ENCODE results near the gene COL18A1. TPM values are rescaled to one million over a fixed set of nuclear protein-coding genes. Genes with fewer than 3 reads are reported as not detected.

The COL18A1 gene
- polyA plus RNA-seq, 1 of the 3 experiments (the other 2 are of a cell fraction): 118 TPM

DNA sequence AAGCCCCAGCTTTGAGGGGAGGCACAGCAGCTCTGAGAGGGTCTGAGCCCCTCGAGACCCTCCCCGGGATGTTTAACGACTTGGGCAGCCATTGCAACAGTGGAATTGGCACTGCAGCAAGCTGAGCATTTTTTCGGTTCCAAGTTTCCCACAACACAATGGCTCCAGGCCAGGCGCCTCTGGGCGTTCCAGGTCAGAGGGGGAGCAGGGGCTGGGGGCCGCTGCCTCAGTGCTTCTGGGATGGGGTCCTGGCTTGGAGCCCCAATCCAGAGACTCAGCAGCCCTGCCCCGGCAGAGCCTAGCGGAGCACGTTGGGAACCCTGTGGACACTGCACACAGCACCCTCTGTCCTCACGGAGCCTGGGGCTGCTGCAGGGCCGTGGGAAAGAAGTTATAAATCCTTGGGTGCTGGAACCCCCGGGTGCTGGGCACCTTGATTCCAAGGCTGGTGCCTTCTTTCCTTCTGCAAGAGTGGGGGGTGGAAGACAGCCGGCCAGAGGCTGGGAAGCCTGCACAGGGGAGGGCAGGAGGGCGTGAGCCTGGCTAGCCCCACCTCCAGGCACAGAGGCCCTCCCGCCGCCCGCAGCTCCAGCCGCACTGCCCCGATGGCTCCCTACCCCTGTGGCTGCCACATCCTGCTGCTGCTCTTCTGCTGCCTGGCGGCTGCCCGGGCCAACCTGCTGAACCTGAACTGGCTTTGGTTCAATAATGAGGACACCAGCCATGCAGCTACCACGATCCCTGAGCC is 50.1 kb downstream of the COL18A1 start:
- WGBS (ENCODE audit: low lambda C conversion rate): 50% methylated on average over 5 of the region's 23 CpGs
- H3K79me2 ChIP-seq (ENCODE audit: insufficient read depth): peaks cover 52% of the 10 kb centered on the region
- H3K9ac ChIP-seq: no peak overlapping the region
- H2AFZ ChIP-seq (ENCODE audit: low read depth): no peak overlapping the region
- TF ChIP-seq FOSL2 (IDR thresholded peaks at IDR 0.05; ENCODE audit: borderline replicate concordance, low read depth): no peak
- TF ChIP-seq TCF12 (IDR thresholded peaks at IDR 0.05): no peak
- TF ChIP-seq RCOR1 (IDR thresholded peaks at IDR 0.05; ENCODE audit: low read length): no peak
- H3K4me3 ChIP-seq (ENCODE audit: low read depth in 2 of 2, low read length in 1 of 2): no peak overlapping the region
- peak overlapping the region; percentile 33; the same call in 1 of the 2 replicates for H3K4me2 ChIP-seq
- no peak for DNase-seq
- no peak overlapping the region for H3K27ac ChIP-seq (ENCODE audit: low read depth in 2 of 2, low read length in 1 of 2)
- no peaks in the 10 kb centered on the region for H3K27me3 ChIP-seq (ENCODE audit: insufficient read depth)
- peaks cover 73% of the 10 kb centered on the region for H4K20me1 ChIP-seq (ENCODE audit: insufficient read depth)
- peaks cover 0 to 5% of the 10 kb centered on the region in 2 experiments for H3K36me3 ChIP-seq (replicated peaks in 1 of 2; ENCODE audit: control insufficient read depth in 1 of 2, insufficient read depth in 2 of 2, low read length in 1 of 2)
- H3F3A ChIP-seq (replicated peaks; ENCODE audit: insufficient read depth): peaks cover 18% of the 10 kb centered on the region
- H3K4me1 ChIP-seq (ENCODE audit: control insufficient read depth in 1 of 2, insufficient read depth in 2 of 2, low read depth in 1 of 2, low read length in 1 of 2): peaks cover 0 to 13% of the 10 kb centered on the region in 2 experiments; a peak in 1 of 4 replicates
- H3K9me3 ChIP-seq: no peaks in the 10 kb centered on the region
- H3K9me2 ChIP-seq: no peaks in the 10 kb centered on the region
- ChIA-PET POLR2A (no interaction called here), CTCF (interaction anchor here (0.8 to 2.1 kb wide), 4 partner anchors 10 to 315 kb away, joined by 4 to 5 read pairs (median 4); no protein-coding TSS in a partner anchor)

DNA sequence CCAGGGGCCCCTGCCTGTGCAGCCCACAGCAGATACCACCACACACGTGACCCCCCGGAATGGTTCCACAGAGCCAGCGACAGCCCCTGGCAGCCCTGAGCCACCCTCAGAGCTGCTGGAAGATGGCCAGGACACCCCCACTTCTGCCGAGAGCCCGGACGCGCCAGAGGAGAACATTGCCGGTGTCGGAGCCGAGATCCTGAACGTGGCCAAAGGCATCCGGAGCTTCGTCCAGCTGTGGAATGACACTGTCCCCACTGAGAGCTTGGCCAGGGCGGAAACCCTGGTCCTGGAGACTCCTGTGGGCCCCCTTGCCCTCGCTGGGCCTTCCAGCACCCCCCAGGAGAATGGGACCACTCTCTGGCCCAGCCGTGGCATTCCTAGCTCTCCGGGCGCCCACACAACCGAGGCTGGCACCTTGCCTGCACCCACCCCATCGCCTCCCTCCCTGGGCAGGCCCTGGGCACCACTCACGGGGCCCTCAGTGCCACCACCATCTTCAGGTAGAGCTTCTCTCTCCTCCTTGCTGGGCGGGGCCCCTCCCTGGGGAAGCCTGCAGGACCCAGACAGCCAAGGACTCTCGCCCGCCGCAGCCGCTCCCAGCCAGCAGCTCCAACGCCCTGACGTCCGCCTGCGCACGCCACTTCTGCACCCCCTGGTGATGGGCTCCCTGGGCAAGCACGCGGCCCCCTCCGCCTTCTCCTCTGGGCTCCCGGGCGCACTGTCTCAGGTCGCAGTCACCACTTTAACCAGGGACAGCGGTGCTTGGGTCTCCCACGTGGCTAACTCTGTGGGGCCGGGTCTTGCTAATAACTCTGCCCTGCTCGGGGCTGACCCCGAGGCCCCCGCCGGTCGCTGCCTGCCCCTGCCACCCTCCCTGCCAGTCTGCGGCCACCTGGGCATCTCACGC is 51.0 kb downstream of the COL18A1 start:
- Histone ChIP-seq H2AFZ (ENCODE audit: low read depth) (no peak overlapping the region), H3K4me1 (ENCODE audit: control insufficient read depth in 1 of 2, insufficient read depth in 2 of 2, low read depth in 1 of 2, low read length in 1 of 2) (peaks cover 0 to 13% of the 10 kb centered on the region in 2 experiments; a peak in 1 of 4 replicates), H3K9me2 (no peaks in the 10 kb centered on the region), H3K79me2 (ENCODE audit: insufficient read depth) (peaks cover 57% of the 10 kb centered on the region), H3K27me3 (ENCODE audit: insufficient read depth) (no peaks in the 10 kb centered on the region), H3K36me3 (replicated peaks in 1 of 2; ENCODE audit: control insufficient read depth in 1 of 2, insufficient read depth in 2 of 2, low read length in 1 of 2) (peaks cover 0 to 5% of the 10 kb centered on the region in 2 experiments), H4K20me1 (ENCODE audit: insufficient read depth) (peaks cover 70% of the 10 kb centered on the region), H3K4me3 (ENCODE audit: low read depth in 2 of 2, low read length in 1 of 2) (no peak overlapping the region), H3K4me2 (no peak overlapping the region), H3K27ac (ENCODE audit: low read depth in 2 of 2, low read length in 1 of 2) (no peak overlapping the region), H3K9me3 (no peaks in the 10 kb centered on the region), H3F3A (replicated peaks; ENCODE audit: insufficient read depth) (peaks cover 18% of the 10 kb centered on the region), H3K9ac (no peak overlapping the region)
- 96% methylated on average over 14 of the region's 47 CpGs for whole genome bisulfite sequencing (ENCODE audit: low lambda C conversion rate)
- TF ChIP-seq, protein P1, sequence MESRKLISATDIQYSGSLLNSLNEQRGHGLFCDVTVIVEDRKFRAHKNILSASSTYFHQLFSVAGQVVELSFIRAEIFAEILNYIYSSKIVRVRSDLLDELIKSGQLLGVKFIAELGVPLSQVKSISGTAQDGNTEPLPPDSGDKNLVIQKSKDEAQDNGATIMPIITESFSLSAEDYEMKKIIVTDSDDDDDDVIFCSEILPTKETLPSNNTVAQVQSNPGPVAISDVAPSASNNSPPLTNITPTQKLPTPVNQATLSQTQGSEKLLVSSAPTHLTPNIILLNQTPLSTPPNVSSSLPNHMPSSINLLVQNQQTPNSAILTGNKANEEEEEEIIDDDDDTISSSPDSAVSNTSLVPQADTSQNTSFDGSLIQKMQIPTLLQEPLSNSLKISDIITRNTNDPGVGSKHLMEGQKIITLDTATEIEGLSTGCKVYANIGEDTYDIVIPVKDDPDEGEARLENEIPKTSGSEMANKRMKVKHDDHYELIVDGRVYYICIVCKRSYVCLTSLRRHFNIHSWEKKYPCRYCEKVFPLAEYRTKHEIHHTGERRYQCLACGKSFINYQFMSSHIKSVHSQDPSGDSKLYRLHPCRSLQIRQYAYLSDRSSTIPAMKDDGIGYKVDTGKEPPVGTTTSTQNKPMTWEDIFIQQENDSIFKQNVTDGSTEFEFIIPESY (IDR thresholded peaks at IDR 0.05; ENCODE audit: borderline replicate concordance, low read depth): no peak
- TF ChIP-seq NRF1 (IDR thresholded peaks at IDR 0.05; ENCODE audit: low read depth, low read length) (no peak), RAD21 (IDR thresholded peaks at IDR 0.05; ENCODE audit: low read length) (no peak), USF2 (IDR thresholded peaks at IDR 0.05; ENCODE audit: borderline replicate concordance, low read depth, low read length) (no peak), RCOR1 (IDR thresholded peaks at IDR 0.05; ENCODE audit: low read length) (no peak), NFIC (IDR thresholded peaks at IDR 0.05; ENCODE audit: borderline replicate concordance) (no peak), SMC3 (IDR thresholded peaks at IDR 0.05; ENCODE audit: low read depth, low read length) (no peak), EP300 (IDR thresholded peaks at IDR 0.05; ENCODE audit: borderline replicate concordance in 1 of 2, low read depth in 1 of 2, low read length in 1 of 2) (no peak)
- ChIA-PET CTCF (interaction anchor here (0.8 to 1.6 kb wide), 4 partner anchors 16 to 316 kb away, joined by 3 to 4 read pairs (median 4); no protein-coding TSS in a partner anchor), POLR2A (no interaction called here)
- no peak for DNase-seq
